Glomerular endothelial cell (primary cell): ENCODE results near the gene GABBR2. TPM values are rescaled to one million over a fixed set of nuclear protein-coding genes. Genes with fewer than 3 reads are reported as not detected.
"Not testable (repeated sequence)": the region's sequence is repeated elsewhere in the genome, so short reads cannot be mapped to it uniquely, and the experiment has no call there.

Source experiments
- DNase-seq: peaks from one replicate; pipeline ENCODE4 v3.0.0-alpha.2; 2011; ENCODE audit warnings: low read depth, low spot score; ENCODE audit errors: extremely low read depth
- total RNA-seq: library from RNA; depleted of rRNA; stranded (reverse); fragments of >200 nt; gene quantifications from 2 replicates; pipeline ENCODE4 v1.2.3, GENCODE V29; 2015

Gene GABBR2
- total RNA-seq, 1 donor from 2014 or later, result 3.3 TPM

- no peak for DNase-seq
Observed at GRCh38 chr9:98521141-98521540, 187.6 kb downstream of the GABBR2 start.

GRCh38 chr9:98520221-98520960 lies 188.3 kb downstream of the GABBR2 start:
- no peak for DNase-seq

GRCh38 chr9:98519641-98520040 lies 189.1 kb downstream of the GABBR2 start:
- DNase-seq, result no peak

GRCh38 chr9:98518556-98518955 lies 190.2 kb downstream of the GABBR2 start:
- DNase-seq, result no peak

GRCh38 chr9:98517761-98518160 lies 191.0 kb downstream of the GABBR2 start:
- DNase-seq, result no peak

- DNase-seq, result no peak
Observed at GRCh38 chr9:98516897-98517503, 191.7 kb downstream of the GABBR2 start.

- DNase-seq, result no peak
Observed at GRCh38 chr9:98516205-98516896, 192.4 kb downstream of the GABBR2 start.

- DNase-seq, result no peak
Observed at GRCh38 chr9:98515506-98516204, 193.1 kb downstream of the GABBR2 start.

- no peak for DNase-seq
Observed at GRCh38 chr9:98514841-98515240, 193.9 kb downstream of the GABBR2 start.

- DNase-seq, result not testable (repeated sequence)
Observed at GRCh38 chr9:98508217-98508919, 200.4 kb downstream of the GABBR2 start.

- no peak for DNase-seq
Observed at GRCh38 chr9:98506422-98507054, 202.2 kb downstream of the GABBR2 start.

GRCh38 chr9:98504298-98505282 lies 204.1 kb downstream of the GABBR2 start:
- DNase-seq, result no peak

GRCh38 chr9:98503867-98504266 lies 204.9 kb downstream of the GABBR2 start:
- no peak for DNase-seq

- no peak for DNase-seq
Observed at GRCh38 chr9:98502976-98503325, 205.8 kb downstream of the GABBR2 start.

GRCh38 chr9:98502311-98502975 lies 206.3 kb downstream of the GABBR2 start:
- DNase-seq, result no peak

GRCh38 chr9:98501819-98502218 lies 206.9 kb downstream of the GABBR2 start:
- DNase-seq, result no peak

GRCh38 chr9:98501259-98501658 lies 207.5 kb downstream of the GABBR2 start:
- DNase-seq, result not testable (repeated sequence)

- no peak for DNase-seq
Observed at GRCh38 chr9:98500337-98500919, 208.3 kb downstream of the GABBR2 start.
